ENCODE results near the gene SLC16A2.

SLC16A2 gene

GRCh38 chrX:74520291-74520690, 99.0 kb downstream of the SLC16A2 start:
- Histone ChIP-seq H3K9me2 (replicated peaks; ENCODE audit: low read depth, low read length) (no peaks in the 10 kb centered on the region), H3K9me3 (ENCODE audit: insufficient read depth, low read depth, low read length) (no peaks in the 10 kb centered on the region), H4K20me1 (ENCODE audit: insufficient read depth, low read length, poor library complexity, severe bottlenecking) (no peaks in the 10 kb centered on the region), H3K36me3 (ENCODE audit: insufficient read depth, low read length) (no peaks in the 10 kb centered on the region), H3F3A (ENCODE audit: low read depth) (no peaks in the 10 kb centered on the region), H3K9ac (ENCODE audit: low read depth, low read length, poor library complexity, severe bottlenecking) (no peak overlapping the region), H3K79me2 (ENCODE audit: insufficient read depth, low read length) (no peaks in the 10 kb centered on the region), H3K4me3 (ENCODE audit: low read length, poor library complexity, severe bottlenecking) (no peak overlapping the region), H2AFZ (ENCODE audit: low read length) (no peak overlapping the region), H3K27me3 (ENCODE audit: insufficient read depth, low read length, poor library complexity, severe bottlenecking) (no peaks in the 10 kb centered on the region), H3K4me2 (ENCODE audit: low read depth, low read length, poor library complexity, severe bottlenecking) (no peak overlapping the region), H3K4me1 (ENCODE audit: insufficient read depth, low read length, poor library complexity, severe bottlenecking) (no peaks in the 10 kb centered on the region)
- TF ChIP-seq EZH2phosphoT487 (IDR thresholded peaks at IDR 0.05; ENCODE audit: borderline replicate concordance), result no peak
- no peak for TF ChIP-seq CTCF (conservative IDR thresholded peaks at IDR 0.05; ENCODE audit: low read length)

- no peak for TF ChIP-seq EZH2phosphoT487 (IDR thresholded peaks at IDR 0.05; ENCODE audit: borderline replicate concordance)
- TF ChIP-seq CTCF (conservative IDR thresholded peaks at IDR 0.05; ENCODE audit: low read length), result no peak
- no peak overlapping the region for H3K4me3 ChIP-seq (ENCODE audit: low read length, poor library complexity, severe bottlenecking)
These were observed 99.6 kb downstream of the SLC16A2 start for GRCh38 chrX:74520896-74521295.

GRCh38 chrX:74521961-74522751, 100.9 kb downstream of the SLC16A2 start:
- no peaks in the 10 kb centered on the region for H3K36me3 ChIP-seq (ENCODE audit: insufficient read depth, low read length)
- no peak overlapping the region for H2AFZ ChIP-seq (ENCODE audit: low read length)
- H4K20me1 ChIP-seq (ENCODE audit: insufficient read depth, low read length, poor library complexity, severe bottlenecking), result no peaks in the 10 kb centered on the region
- H3K4me1 ChIP-seq (ENCODE audit: insufficient read depth, low read length, poor library complexity, severe bottlenecking), result no peaks in the 10 kb centered on the region
- H3K9ac ChIP-seq (ENCODE audit: low read depth, low read length, poor library complexity, severe bottlenecking), result no peak overlapping the region
- H3K4me3 ChIP-seq (ENCODE audit: low read length, poor library complexity, severe bottlenecking), result no peak overlapping the region
- H3K9me3 ChIP-seq (ENCODE audit: insufficient read depth, low read depth, low read length), result no peaks in the 10 kb centered on the region
- H3K4me2 ChIP-seq (ENCODE audit: low read depth, low read length, poor library complexity, severe bottlenecking), result no peak overlapping the region
- no peaks in the 10 kb centered on the region for H3K27me3 ChIP-seq (ENCODE audit: insufficient read depth, low read length, poor library complexity, severe bottlenecking)
- H3K9me2 ChIP-seq (replicated peaks; ENCODE audit: low read depth, low read length), result no peaks in the 10 kb centered on the region
- H3F3A ChIP-seq (ENCODE audit: low read depth), result no peaks in the 10 kb centered on the region
- TF ChIP-seq EZH2phosphoT487 (IDR thresholded peaks at IDR 0.05; ENCODE audit: borderline replicate concordance) (no peak), CTCF (conservative IDR thresholded peaks at IDR 0.05; ENCODE audit: low read length) (no peak)
- H3K79me2 ChIP-seq (ENCODE audit: insufficient read depth, low read length), result no peaks in the 10 kb centered on the region

More at GRCh38 chrX:74520896-74521295, 99.6 kb downstream of the SLC16A2 start:
- H3K9me2 ChIP-seq (replicated peaks; ENCODE audit: low read depth, low read length), result no peaks in the 10 kb centered on the region
- no peaks in the 10 kb centered on the region for H3K79me2 ChIP-seq (ENCODE audit: insufficient read depth, low read length)
- H3K4me1 ChIP-seq (ENCODE audit: insufficient read depth, low read length, poor library complexity, severe bottlenecking), result no peaks in the 10 kb centered on the region
- no peaks in the 10 kb centered on the region for H4K20me1 ChIP-seq (ENCODE audit: insufficient read depth, low read length, poor library complexity, severe bottlenecking)
- no peaks in the 10 kb centered on the region for H3K36me3 ChIP-seq (ENCODE audit: insufficient read depth, low read length)
- no peaks in the 10 kb centered on the region for H3K9me3 ChIP-seq (ENCODE audit: insufficient read depth, low read depth, low read length)
- no peak overlapping the region for H3K9ac ChIP-seq (ENCODE audit: low read depth, low read length, poor library complexity, severe bottlenecking)
- H3K4me2 ChIP-seq (ENCODE audit: low read depth, low read length, poor library complexity, severe bottlenecking), result no peak overlapping the region
- no peaks in the 10 kb centered on the region for H3K27me3 ChIP-seq (ENCODE audit: insufficient read depth, low read length, poor library complexity, severe bottlenecking)
- no peaks in the 10 kb centered on the region for H3F3A ChIP-seq (ENCODE audit: low read depth)
- H2AFZ ChIP-seq (ENCODE audit: low read length), result no peak overlapping the region

All from Loucy (cell line).